ENCODE results near the gene RGS7.
A peak's percentile ranks its signal among the peaks of the same experiment; 100 is the strongest.

Gene RGS7

GRCh38 chr1:241081473-241081872 is 275.5 kb downstream of the RGS7 start:
- DNase-seq (ENCODE audit: low read depth in 2 of 2): peak; percentile 5 to 7

DNA sequence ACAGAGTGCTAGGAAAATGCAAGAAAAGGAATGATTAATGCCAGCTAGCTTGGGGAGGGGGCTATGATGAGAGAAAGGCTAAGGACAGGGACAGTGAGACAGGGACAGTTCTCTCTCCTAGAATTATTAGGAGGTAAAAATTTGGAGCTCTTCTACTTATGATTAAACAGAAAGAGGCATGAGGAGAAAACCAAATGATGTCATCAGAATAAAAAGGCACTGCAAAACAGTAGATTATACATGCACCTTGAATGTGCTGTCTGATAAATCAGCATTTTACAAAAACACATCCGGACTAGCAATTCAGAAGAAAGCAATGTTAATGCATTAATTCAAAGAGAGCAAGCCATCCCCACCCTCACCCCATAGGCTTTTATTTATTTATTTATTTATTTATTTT is 277.5 kb downstream of the RGS7 start:
- no peak for DNase-seq (ENCODE audit: low read depth in 2 of 2)

DNA sequence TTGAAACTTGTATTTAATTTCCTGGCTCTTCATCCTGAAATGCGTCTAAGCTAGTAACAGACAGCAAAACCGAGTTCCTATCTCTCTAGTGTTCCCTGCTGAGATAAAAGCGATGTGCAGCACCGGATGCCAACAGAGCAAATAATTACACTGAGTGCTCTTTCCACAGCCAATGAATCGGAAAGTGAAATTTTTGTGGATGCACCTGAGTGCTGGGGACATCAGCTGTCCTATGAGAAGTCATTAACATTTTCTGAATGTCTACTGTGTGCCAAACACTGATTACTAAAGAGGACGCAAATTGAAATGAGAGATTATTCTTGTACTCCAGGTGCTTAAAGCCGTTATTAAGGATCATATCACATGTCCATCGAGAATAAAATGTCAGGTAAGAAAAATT is 278.0 kb downstream of the RGS7 start:
- DNase-seq (ENCODE audit: low read depth in 2 of 2): no peak

- no peak for DNase-seq (ENCODE audit: low read depth in 2 of 2)
These were observed 279.4 kb downstream of the RGS7 start for GRCh38 chr1:241077386-241078147.

DNA sequence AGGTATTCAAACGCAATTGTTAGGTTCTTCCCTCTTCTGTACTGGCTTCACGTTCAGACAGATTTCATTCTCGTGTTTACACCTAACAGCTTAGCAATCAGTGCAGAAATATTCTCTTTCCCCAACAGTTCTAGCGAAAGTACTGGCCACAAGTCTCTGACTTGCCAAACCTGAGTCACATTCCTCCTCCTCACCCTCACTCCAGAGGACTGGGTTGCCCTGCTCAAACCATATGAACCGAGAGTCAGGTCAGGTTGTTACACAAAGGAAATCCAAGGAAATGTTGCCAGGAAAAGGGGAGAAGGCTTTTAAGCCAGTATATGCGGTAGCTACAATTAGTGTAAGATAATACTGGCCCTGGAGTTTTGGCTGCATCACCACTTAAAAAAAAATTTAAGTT is 282.5 kb downstream of the RGS7 start:
- no peak for DNase-seq (ENCODE audit: low read depth in 2 of 2)

DNA sequence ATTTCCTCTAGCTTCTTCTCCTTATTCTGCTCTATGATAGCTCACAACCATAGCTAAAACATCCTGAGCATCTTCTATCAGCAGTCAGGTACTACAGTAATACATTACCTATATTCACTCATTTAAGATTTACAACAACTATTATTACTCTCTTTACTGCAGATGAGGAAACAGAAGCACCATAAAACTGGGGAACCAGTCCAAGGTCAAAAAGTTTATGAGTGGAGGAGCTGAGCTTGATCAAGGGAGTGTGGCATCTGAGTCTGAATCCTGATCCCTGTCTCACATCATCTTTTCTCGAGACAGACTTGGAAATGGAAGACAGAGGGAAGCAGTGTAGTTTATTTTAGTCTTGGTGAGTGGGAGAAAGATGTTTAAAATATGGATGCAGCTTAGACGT is 288.6 kb downstream of the RGS7 start:
- no peak for DNase-seq (ENCODE audit: low read depth in 2 of 2)

DNA sequence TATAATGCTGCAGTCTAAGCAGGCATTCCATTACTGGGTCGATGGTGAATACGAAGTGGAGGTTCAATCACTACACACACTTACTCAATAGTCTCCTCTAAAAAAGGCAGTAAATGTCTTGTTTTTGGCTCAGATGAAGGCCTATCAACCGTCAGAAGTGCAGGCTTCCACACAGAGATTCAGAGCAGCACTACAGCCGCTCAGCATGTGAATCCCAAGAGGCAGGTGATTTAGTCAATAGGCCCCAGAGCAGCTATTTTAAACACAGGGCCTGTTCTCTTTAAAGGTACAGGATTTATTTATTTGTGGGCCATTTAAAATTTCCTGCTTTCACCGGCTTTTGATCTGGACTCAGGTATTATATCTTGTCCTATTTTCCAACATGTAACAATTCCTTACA is 293.7 kb downstream of the RGS7 start:
- DNase-seq (ENCODE audit: low read depth in 2 of 2): no peak

GRCh38 chr1:241061062-241061461 is 295.9 kb downstream of the RGS7 start:
- no peak for DNase-seq (ENCODE audit: low read depth in 2 of 2)

DNA sequence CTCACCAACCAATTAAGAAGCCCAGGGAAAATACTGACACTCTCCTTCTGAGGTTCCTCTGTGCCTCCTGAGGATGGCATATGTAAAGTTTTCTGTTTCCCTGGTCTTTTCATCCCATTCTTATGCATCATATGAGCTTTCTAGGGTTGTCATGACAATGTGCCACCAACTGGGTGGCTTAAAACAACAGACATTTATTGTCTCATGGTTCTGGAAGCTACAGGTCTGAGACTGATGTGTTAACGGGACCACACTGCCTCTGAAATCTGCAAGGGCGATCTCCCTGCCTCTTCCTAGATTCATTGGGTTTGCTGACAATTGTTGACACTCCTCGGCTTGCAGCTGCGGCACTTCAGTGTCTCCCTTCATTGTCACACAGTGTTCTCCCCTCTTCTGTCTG is 308.4 kb downstream of the RGS7 start:
- DNase-seq (ENCODE audit: low read depth in 2 of 2): no peak

DNA sequence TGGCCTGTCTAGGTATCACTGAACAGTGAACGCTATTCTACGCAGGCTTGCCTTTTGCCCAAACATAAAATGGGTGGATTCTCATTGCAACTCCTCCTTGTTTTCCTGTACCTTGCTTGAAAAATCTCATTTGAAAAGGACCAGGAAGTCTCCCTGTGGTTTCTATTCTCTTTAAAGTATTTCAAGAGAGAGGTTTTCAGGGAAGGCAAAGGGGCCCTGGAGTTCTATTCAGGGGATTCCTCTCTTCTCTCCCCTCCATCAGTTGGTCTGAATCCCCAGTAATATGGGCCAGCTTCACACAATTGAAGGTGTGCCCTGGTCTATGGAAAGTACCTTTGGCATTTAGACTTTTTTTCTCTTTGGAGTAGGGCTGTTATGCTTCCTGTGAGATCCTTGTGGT is 311.3 kb downstream of the RGS7 start:
- no peak for DNase-seq (ENCODE audit: low read depth in 2 of 2)

DNA sequence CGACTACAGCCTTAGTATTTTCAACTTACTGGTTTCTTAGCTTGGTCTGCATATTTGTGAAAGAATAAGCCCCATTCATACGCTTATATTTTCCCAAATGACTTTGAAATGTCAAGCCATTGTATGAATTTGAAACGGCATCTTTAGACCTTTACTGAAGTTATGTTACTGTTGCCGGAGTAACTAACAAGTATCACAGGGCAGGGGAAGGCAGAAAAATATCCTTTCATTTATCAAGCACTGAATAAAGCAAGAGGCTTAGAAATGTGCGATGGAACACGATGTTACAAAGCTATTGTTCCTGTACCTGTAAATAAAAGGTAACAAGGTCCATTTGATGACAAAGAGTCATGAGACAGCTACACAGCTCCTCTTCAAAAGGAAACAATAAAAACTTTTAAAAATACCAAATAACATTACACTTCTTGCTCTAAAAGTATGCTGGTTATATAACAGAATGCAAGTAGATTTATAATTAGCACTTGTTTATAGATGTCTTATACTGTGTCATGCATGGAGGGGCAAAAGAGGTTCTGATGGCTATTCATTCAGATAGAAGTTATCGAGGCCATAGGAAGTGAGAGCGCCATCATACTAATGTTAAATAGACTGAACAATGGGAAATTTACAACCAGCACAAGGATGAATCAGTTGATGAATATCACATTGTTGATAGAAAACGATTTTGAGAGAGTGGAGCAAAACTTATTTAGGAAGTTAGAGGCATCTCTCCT is 322.6 kb downstream of the RGS7 start:
- DNase-seq (ENCODE audit: low read depth in 2 of 2): no peak

DNA sequence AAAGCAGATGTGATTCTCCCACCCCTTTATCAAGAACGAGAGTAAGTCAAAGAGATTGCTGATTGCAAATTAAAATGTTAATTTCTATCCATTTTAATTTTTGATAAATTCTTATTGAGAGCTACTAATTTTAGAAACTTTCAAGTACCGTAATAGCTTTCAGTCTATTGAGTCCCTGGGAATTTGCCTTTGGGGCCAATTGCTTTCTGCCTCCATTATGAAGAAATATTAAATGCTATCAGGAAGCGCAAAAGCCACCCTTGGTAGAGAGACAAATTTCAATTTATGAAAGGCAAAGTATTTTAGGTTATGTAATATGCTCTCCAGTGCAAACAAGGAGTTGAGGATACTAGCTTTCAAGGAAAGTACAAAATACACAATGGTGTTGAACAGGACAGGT is 332.2 kb downstream of the RGS7 start:
- no peak for DNase-seq (ENCODE audit: low read depth in 2 of 2)

DNA sequence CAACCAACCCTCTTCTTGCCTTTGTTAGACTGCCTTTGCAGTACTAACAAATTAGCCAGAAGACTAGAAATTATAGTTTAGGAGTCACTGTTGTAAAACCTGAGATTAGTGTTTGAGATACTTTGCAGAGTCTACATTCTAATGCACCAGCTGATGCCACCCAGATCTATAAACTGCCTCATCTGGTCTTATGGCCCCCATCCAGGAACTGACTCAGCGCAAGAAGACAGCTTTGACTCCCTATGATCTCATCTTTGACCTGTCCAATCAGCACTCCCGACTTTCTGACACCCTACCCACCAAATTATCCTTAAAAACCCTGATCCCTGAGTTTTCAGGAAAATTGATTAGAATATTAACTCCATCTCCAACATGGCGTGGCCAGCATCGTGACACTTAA is 334.6 kb downstream of the RGS7 start:
- no peak for DNase-seq (ENCODE audit: low read depth in 2 of 2)

GRCh38 chr1:241020851-241021697 is 335.9 kb downstream of the RGS7 start:
- no peak for DNase-seq (ENCODE audit: low read depth in 2 of 2)

- no peak for DNase-seq (ENCODE audit: low read depth in 2 of 2)
These were observed 344.2 kb downstream of the RGS7 start for GRCh38 chr1:241012708-241013340.

- DNase-seq (ENCODE audit: low read depth in 2 of 2): no peak
These were observed 349.3 kb downstream of the RGS7 start for GRCh38 chr1:241007668-241008067.

- no peak for DNase-seq (ENCODE audit: low read depth in 2 of 2)
These were observed 357.2 kb downstream of the RGS7 start for GRCh38 chr1:240999826-241000225.

GRCh38 chr1:240998441-240999015 is 358.5 kb downstream of the RGS7 start:
- no peak for DNase-seq (ENCODE audit: low read depth in 2 of 2)

DNA sequence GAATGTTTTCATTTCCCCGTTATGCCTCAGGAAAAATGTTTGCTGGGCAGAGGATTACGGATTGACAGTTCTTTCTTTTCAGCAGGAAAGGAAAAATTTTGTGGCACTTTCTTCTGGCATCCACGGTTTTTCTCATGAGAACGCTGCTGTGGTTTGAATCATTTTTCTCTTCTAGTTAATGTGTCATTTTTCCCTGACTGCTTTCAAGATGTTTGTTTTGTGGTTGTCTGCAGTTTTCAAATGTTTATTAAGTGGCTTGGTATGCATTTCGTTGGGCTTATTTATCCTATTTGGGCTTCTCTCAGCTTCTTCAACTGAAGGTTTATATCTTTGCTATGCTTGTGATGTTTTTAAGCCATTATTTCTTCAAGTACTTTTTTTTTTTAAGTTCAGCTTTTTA is 359.0 kb downstream of the RGS7 start:
- DNase-seq (ENCODE audit: low read depth in 2 of 2): no peak

- no peak for DNase-seq (ENCODE audit: low read depth in 2 of 2)
These were observed 364.0 kb downstream of the RGS7 start for GRCh38 chr1:240993004-240993403.

DNA sequence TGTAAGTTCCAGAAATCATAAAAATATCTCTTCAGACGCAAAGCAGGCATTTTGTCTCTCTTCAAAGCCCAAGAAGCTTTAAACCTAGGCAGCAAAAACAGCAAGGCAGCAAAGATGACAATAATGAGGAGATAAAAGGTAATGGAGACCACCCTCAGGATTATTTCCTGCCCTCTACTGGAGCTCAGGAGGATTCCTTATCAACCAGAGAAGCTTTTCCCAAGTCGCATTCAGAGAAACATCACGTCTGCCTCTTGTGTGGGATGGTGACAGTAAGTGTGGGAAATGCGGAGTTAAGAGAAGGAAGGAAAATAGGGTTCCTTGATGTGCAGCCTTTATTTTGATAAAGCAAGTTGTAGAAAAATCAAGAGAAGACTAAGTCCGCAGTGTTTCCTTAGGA is 365.8 kb downstream of the RGS7 start:
- no peak for DNase-seq (ENCODE audit: low read depth in 2 of 2)

- no peak for DNase-seq (ENCODE audit: low read depth in 2 of 2)
These were observed 369.1 kb downstream of the RGS7 start for GRCh38 chr1:240987928-240988327.
